GM10266 (cell line): ENCODE results near the gene TULP1.

Experiments
- DNase-seq: peaks from one replicate; pipeline ENCODE4 v3.0.0; 2012; ENCODE audit errors: extremely low spot score
- TF ChIP-seq, protein P1 (sequence below): IDR thresholded peaks from 2 replicates; pipeline ENCODE4 v1.5.1; 2012; ENCODE audit warnings: mild to moderate bottlenecking, low read depth; ENCODE audit not compliant: control insufficient read depth, insufficient read depth; ENCODE audit errors: missing control alignments

The TULP1 gene

DNA sequence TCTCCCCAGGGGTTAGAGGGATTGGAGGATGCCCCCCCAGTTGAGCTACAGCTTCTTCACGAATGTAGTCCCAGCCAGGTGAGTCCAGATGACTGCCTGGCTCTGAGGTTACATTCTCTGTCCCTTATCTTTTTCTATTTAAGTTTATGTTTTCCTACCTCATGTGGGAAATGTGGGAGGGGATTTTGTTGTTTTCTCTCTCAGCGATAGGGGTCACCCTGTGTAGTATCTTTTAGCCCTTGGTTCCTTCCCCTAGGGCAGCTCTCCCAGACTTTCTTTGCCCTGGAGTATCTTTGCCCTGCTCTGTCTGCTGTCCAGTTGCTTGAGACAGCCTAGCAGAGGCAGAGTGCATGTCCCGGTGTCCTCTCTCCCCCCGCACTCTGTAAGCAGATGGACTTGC, 54.8 kb downstream of the TULP1 start:
- no peak for DNase-seq
- TF ChIP-seq, protein P1, sequence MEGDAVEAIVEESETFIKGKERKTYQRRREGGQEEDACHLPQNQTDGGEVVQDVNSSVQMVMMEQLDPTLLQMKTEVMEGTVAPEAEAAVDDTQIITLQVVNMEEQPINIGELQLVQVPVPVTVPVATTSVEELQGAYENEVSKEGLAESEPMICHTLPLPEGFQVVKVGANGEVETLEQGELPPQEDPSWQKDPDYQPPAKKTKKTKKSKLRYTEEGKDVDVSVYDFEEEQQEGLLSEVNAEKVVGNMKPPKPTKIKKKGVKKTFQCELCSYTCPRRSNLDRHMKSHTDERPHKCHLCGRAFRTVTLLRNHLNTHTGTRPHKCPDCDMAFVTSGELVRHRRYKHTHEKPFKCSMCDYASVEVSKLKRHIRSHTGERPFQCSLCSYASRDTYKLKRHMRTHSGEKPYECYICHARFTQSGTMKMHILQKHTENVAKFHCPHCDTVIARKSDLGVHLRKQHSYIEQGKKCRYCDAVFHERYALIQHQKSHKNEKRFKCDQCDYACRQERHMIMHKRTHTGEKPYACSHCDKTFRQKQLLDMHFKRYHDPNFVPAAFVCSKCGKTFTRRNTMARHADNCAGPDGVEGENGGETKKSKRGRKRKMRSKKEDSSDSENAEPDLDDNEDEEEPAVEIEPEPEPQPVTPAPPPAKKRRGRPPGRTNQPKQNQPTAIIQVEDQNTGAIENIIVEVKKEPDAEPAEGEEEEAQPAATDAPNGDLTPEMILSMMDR = no peak

- TF ChIP-seq, protein P1 = no peak
- DNase-seq = no peak
Measured at GRCh38 chr6:35454391-35455110, 58.1 kb downstream of the TULP1 start.

GRCh38 chr6:35453236-35453635, 59.5 kb downstream of the TULP1 start:
- TF ChIP-seq, protein P1 = no peak
- DNase-seq = no peak

DNA sequence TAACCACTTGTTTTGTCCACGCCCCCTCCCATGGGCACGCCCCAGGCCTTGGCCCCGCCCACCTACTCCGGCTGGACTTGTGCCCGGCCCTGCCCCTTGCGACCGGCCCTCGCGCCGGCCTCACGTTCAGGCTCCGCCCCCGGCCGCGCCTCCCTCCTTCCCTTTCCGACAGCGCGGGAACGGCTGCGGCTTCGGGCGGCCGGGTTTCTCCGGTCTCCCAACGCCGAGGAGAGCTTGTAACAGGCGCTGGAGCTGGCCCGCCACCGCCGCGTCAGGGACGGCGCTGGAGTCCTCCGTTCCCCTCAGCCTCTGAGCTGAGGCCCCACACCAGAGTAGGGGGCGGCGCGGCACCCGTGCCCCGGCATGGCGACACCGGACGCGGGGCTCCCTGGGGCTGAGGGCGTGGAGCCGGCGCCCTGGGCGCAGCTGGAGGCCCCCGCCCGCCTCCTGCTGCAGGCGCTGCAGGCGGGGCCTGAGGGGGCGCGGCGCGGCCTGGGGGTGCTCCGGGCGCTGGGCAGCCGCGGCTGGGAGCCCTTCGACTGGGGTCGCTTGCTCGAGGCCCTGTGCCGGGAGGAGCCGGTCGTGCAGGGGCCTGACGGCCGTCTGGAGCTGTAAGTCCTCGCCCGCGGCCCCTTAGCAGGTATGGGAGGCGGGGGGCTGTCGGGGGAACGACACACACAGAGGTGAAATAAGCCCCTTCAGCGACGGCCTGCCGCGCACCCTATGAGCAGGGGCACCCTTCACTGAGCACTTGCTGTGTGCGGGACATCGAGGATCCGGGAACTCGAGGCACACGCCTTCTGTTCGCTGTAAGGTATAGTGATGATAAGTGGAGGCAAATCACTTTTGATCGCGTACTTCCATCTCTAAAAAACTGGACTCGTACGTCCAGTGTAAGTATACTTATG, 60.3 kb downstream of the TULP1 start, which contains the start of gene FANCE:
Gene FANCE (plus strand): TSS at position 156 of the 908 bp plus-strand sequence. CDS start 208 bp downstream, at position 364.
- TF ChIP-seq, protein P1 = no peak
- DNase-seq = peak; percentile 98

- no peak for DNase-seq
- TF ChIP-seq, protein P1 = no peak
Measured at GRCh38 chr6:35451354-35452182, 61.1 kb downstream of the TULP1 start.

GRCh38 chr6:35449287-35449881, 63.3 kb downstream of the TULP1 start:
- DNase-seq = peak; percentile 90
- TF ChIP-seq, protein P1 = peak; percentile 56
